Panc1 (cell line): ENCODE data around the gene TIMM44.

Experiments
- POLR2AphosphoS5 ChIP-seq: IDR thresholded peaks from 2 replicates; pipeline ENCODE4 v1.6.1; 2012; ENCODE audit warnings: mild to moderate bottlenecking, low read depth, low read length, moderate library complexity
- SIN3A ChIP-seq: IDR thresholded peaks from 2 replicates; pipeline ENCODE4 v1.6.1; 2012; ENCODE audit warnings: low read depth, mild to moderate bottlenecking, low read length, moderate library complexity, borderline replicate concordance; ENCODE audit not compliant: insufficient read depth
- TF ChIP-seq, protein P1 (sequence below): fragments of 450-650 bp; IDR thresholded peaks from 2 replicates; pipeline ENCODE4 v1.5.1; 2017; ENCODE audit warnings: mild to moderate bottlenecking
- TF ChIP-seq, protein P2 (sequence below), 2 experiments: IDR thresholded peaks; 2 replicates each; pipeline ENCODE4 v1.6.1; 2011 to 2012; ENCODE audit warnings: low read depth in 2 of 2, control low read depth in 1 of 2, low read length in 1 of 2, mild to moderate bottlenecking in 1 of 2, moderate library complexity in 1 of 2; ENCODE audit not compliant: insufficient read depth in 1 of 2

DNA sequence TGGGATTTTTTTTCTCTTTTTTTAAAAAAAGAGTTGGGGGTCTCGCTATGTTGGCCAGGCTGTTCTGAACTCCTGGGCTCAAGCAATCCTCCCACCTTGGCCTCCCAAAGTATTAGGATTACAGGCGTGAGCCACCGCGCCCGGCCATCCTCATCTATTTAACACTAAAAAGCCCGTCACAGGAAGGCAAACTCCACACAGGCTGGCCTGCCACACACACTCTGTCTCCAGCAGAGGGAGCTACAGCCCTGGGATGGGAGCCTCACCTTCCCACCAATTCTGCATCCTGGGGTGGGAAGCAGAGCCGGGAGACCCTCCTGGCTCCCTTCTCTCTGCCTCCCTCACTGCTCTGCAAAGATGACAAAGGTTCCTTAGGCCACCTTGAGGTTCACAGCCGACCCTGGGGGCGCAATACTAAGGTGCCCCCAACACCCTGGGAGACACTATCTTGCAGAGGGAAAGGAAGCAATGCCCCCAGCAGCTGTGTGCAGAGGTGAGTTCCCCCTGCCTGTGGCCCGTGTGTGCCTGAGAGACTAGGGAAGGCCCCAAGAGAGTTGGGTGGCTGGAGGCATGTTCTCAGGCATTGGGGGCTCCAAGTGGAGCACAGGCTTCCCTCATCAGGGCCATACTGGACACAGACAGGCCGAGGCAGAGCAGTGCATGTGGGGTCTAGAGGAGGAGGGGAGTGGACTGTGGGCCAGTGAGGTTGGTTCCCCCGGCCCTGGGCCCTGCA is 27.4 kb upstream of the TIMM44 start:
- TF ChIP-seq SIN3A (no peak), POLR2AphosphoS5 (no peak)
- TF ChIP-seq, protein P1, sequence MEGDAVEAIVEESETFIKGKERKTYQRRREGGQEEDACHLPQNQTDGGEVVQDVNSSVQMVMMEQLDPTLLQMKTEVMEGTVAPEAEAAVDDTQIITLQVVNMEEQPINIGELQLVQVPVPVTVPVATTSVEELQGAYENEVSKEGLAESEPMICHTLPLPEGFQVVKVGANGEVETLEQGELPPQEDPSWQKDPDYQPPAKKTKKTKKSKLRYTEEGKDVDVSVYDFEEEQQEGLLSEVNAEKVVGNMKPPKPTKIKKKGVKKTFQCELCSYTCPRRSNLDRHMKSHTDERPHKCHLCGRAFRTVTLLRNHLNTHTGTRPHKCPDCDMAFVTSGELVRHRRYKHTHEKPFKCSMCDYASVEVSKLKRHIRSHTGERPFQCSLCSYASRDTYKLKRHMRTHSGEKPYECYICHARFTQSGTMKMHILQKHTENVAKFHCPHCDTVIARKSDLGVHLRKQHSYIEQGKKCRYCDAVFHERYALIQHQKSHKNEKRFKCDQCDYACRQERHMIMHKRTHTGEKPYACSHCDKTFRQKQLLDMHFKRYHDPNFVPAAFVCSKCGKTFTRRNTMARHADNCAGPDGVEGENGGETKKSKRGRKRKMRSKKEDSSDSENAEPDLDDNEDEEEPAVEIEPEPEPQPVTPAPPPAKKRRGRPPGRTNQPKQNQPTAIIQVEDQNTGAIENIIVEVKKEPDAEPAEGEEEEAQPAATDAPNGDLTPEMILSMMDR = peak; percentile 89
- TF ChIP-seq, protein P2, sequence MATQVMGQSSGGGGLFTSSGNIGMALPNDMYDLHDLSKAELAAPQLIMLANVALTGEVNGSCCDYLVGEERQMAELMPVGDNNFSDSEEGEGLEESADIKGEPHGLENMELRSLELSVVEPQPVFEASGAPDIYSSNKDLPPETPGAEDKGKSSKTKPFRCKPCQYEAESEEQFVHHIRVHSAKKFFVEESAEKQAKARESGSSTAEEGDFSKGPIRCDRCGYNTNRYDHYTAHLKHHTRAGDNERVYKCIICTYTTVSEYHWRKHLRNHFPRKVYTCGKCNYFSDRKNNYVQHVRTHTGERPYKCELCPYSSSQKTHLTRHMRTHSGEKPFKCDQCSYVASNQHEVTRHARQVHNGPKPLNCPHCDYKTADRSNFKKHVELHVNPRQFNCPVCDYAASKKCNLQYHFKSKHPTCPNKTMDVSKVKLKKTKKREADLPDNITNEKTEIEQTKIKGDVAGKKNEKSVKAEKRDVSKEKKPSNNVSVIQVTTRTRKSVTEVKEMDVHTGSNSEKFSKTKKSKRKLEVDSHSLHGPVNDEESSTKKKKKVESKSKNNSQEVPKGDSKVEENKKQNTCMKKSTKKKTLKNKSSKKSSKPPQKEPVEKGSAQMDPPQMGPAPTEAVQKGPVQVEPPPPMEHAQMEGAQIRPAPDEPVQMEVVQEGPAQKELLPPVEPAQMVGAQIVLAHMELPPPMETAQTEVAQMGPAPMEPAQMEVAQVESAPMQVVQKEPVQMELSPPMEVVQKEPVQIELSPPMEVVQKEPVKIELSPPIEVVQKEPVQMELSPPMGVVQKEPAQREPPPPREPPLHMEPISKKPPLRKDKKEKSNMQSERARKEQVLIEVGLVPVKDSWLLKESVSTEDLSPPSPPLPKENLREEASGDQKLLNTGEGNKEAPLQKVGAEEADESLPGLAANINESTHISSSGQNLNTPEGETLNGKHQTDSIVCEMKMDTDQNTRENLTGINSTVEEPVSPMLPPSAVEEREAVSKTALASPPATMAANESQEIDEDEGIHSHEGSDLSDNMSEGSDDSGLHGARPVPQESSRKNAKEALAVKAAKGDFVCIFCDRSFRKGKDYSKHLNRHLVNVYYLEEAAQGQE (IDR thresholded peaks at IDR 0.05; ENCODE audit: insufficient read depth in 1 of 2, low read depth in 2 of 2, low read length in 1 of 2) = no peak
